ENCODE measurements around the gene TATDN3. TPM values are rescaled to one million over a fixed set of nuclear protein-coding genes. Genes with fewer than 3 reads are reported as not detected.
A peak's percentile ranks its signal among the peaks of the same experiment; 100 is the strongest.

The TATDN3 gene
- total and polyA plus RNA-seq, 12 donors, result 10.2 to 37.9 (median 20.5) TPM

- Histone ChIP-seq H3K27me3 (no peaks in the 10 kb centered on the region), H3K36me3 (replicated peaks in 1 of 2) (no peaks in the 10 kb centered on the region), H3K9me3 (replicated peaks in 1 of 3) (no peaks in the 10 kb centered on the region), H3K27ac (peak overlapping the region in 1 of 5 donors; percentile 38), H3K4me3 (no peak overlapping the region), H3K4me1 (replicated peaks in 1 of 2) (peaks cover 4 to 24% of the 10 kb centered on the region in 2 donors)
- no peak for DNase-seq
- TF ChIP-seq, protein P1, sequence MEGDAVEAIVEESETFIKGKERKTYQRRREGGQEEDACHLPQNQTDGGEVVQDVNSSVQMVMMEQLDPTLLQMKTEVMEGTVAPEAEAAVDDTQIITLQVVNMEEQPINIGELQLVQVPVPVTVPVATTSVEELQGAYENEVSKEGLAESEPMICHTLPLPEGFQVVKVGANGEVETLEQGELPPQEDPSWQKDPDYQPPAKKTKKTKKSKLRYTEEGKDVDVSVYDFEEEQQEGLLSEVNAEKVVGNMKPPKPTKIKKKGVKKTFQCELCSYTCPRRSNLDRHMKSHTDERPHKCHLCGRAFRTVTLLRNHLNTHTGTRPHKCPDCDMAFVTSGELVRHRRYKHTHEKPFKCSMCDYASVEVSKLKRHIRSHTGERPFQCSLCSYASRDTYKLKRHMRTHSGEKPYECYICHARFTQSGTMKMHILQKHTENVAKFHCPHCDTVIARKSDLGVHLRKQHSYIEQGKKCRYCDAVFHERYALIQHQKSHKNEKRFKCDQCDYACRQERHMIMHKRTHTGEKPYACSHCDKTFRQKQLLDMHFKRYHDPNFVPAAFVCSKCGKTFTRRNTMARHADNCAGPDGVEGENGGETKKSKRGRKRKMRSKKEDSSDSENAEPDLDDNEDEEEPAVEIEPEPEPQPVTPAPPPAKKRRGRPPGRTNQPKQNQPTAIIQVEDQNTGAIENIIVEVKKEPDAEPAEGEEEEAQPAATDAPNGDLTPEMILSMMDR (IDR thresholded peaks at IDR 0.05), result no peak
- TF ChIP-seq POLR2A (IDR thresholded peaks at IDR 0.05), result no peak
- intact Hi-C loops (cut with DNase I), result no loop called here
These were observed 37.9 kb upstream of the TATDN3 start for GRCh38 chr1:212753749-212754148.

DNA sequence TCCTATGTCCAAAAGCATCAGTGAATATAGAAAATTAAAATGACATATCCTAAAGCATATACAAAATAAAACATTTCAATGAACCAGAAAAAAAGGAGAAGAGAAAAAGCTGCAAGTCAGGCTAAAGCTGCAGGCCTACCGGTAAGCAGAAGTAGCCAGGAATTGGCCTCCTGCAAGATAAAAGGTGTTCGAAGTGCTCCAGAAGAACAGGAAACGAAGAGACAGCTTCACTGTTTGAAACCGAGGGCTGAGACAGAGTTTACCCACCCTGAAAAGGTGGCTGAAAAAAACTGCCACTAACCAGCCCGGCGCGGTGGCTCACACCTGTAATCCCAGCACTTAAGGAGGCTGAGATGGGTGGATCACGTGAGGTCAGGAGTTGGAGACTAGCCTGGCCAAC is 37.5 kb upstream of the TATDN3 start:
- 67 to 85% (median 77%) methylated on average over 8 of the region's 8 CpGs for WGBS, 4 donors
- no peak for TF ChIP-seq POLR2A (IDR thresholded peaks at IDR 0.05)
- TF ChIP-seq, protein P1 (IDR thresholded peaks at IDR 0.05), result no peak

GRCh38 chr1:212754680-212755079 is 37.0 kb upstream of the TATDN3 start:
- no peaks in the 10 kb centered on the region for H3K36me3 ChIP-seq (replicated peaks in 1 of 2)
- TF ChIP-seq POLR2A (IDR thresholded peaks at IDR 0.05), result no peak
- TF ChIP-seq, protein P1 (IDR thresholded peaks at IDR 0.05), result no peak
- intact Hi-C loops (cut with DNase I), result no loop called here
- no peaks in the 10 kb centered on the region for H3K27me3 ChIP-seq
- no peaks in the 10 kb centered on the region for H3K9me3 ChIP-seq (replicated peaks in 1 of 3)
- no peak overlapping the region for H3K27ac ChIP-seq
- H3K4me3 ChIP-seq, result no peak overlapping the region
- H3K4me1 ChIP-seq (replicated peaks in 1 of 2), result peaks cover 4 to 23% of the 10 kb centered on the region in 2 donors
- DNase-seq, result no peak
- WGBS, 4 donors, result 74 to 88% (median 78%) methylated on average over 1 of the region's 1 CpG

More for the DNA sequence above, 37.5 kb upstream of the TATDN3 start:
- Histone ChIP-seq H3K27me3 (no peaks in the 10 kb centered on the region), H3K36me3 (replicated peaks in 1 of 2) (no peaks in the 10 kb centered on the region), H3K4me1 (replicated peaks in 1 of 2) (peaks cover 4 to 24% of the 10 kb centered on the region in 2 donors), H3K4me3 (no peak overlapping the region), H3K9me3 (replicated peaks in 1 of 3) (no peaks in the 10 kb centered on the region), H3K27ac (no peak overlapping the region)
- no peak for DNase-seq
- intact Hi-C loops (cut with DNase I), result no loop called here

GRCh38 chr1:212759683-212760082 is 32.0 kb upstream of the TATDN3 start:
- Histone ChIP-seq H3K4me1 (replicated peaks in 1 of 2) (no peaks in the 10 kb centered on the region), H3K36me3 (replicated peaks in 1 of 2) (no peaks in the 10 kb centered on the region), H3K9me3 (replicated peaks in 1 of 3) (no peaks in the 10 kb centered on the region), H3K27ac (no peak overlapping the region), H3K4me3 (no peak overlapping the region), H3K27me3 (no peaks in the 10 kb centered on the region)
- 93 to 100% (median 98%) methylated on average over 2 to 5 of the region's 5 CpGs for WGBS, 4 donors
- no peak for DNase-seq
- no peak for TF ChIP-seq POLR2A (IDR thresholded peaks at IDR 0.05)
- TF ChIP-seq, protein P1 (IDR thresholded peaks at IDR 0.05), result no peak
- intact Hi-C loops (cut with DNase I), result no loop called here

Data from adrenal gland (tissue), 12 donors.